Omental fat pad (tissue), 4 donors: ENCODE data around the gene GPC6. TPM values are rescaled to one million over a fixed set of nuclear protein-coding genes. Genes with fewer than 3 reads are reported as not detected.

Experiments used
- ATAC-seq: fragments of 150-250 bp; one replicate; pipeline ENCODE4 v1.9.1; 2016; ENCODE audit warnings: mild to moderate bottlenecking, moderate library complexity; ENCODE audit not compliant: low FRiP score
- DNase-seq: peaks from one replicate; pipeline ENCODE4 v3.0.0-alpha.2; 2019; ENCODE audit warnings: low spot score
- CTCF ChIP-seq, 3 donors: fragments of 450-650 bp; IDR thresholded peaks; one replicate each; pipeline ENCODE4 v1.5.1; 2016 to 2017; ENCODE audit warnings: antibody characterized with exemption in 3 of 3, mild to moderate bottlenecking in 3 of 3, moderate library complexity in 2 of 3
- total RNA-seq, 4 donors: library from RNA; depleted of rRNA; stranded (reverse); fragments of >200 nt; gene quantifications; one replicate each; pipeline ENCODE4 v1.1.0, GENCODE V29; 2016

GPC6 gene
- total RNA-seq, 4 donors from 2014 or later: 9.2 to 24.4 (median 16.4) TPM

DNA sequence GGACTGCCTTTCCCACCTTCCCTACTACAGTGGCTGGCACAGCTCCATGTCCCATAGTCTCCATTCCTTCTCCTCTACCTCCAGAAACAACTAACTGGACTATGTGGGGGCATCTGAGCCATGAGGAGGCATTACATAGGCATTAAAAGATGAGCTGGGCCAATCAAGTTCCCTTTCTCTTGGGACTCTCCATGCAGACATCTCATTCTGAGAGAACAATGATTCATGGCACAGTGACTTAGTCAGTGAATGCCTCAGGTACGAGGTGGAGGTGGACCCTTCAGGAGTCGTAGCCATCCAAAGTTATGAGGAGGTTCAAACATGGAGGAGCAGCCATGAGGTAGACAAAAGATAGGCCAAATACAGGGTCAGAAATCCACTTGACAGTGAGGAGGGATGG, 70.0 kb downstream of the GPC6 start:
- DNase-seq (no peak), ATAC-seq (no peak)
- TF ChIP-seq CTCF (IDR thresholded peaks at IDR 0.05): no peak

GRCh38 chr13:93298713-93299112, 72.1 kb downstream of the GPC6 start:
- no peak for DNase-seq
- no peak for TF ChIP-seq CTCF (IDR thresholded peaks at IDR 0.05)

DNA sequence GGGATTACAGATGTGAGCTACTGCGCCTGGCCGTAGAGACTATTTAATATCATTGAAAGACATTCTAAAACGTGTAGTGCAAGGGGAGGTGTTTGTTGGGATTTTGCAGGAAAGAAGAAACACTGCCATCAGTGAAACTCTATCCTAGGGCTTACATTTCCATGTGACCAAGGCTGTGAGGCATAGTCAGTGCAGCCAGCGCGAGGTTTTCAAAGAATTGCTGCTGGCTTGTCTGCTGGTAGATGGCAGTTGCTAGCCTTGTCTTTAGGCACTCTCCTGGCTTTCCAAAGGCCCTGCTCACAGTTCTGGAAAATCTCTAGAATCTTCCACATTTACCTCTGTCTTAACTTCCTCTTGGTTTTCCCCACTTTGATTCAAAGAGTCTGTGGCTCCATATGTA, 77.5 kb downstream of the GPC6 start:
- no peak for TF ChIP-seq CTCF (IDR thresholded peaks at IDR 0.05)
- no peak for DNase-seq
- no peak for ATAC-seq

More at GRCh38 chr13:93298713-93299112, 72.1 kb downstream of the GPC6 start:
- ATAC-seq: no peak

DNA sequence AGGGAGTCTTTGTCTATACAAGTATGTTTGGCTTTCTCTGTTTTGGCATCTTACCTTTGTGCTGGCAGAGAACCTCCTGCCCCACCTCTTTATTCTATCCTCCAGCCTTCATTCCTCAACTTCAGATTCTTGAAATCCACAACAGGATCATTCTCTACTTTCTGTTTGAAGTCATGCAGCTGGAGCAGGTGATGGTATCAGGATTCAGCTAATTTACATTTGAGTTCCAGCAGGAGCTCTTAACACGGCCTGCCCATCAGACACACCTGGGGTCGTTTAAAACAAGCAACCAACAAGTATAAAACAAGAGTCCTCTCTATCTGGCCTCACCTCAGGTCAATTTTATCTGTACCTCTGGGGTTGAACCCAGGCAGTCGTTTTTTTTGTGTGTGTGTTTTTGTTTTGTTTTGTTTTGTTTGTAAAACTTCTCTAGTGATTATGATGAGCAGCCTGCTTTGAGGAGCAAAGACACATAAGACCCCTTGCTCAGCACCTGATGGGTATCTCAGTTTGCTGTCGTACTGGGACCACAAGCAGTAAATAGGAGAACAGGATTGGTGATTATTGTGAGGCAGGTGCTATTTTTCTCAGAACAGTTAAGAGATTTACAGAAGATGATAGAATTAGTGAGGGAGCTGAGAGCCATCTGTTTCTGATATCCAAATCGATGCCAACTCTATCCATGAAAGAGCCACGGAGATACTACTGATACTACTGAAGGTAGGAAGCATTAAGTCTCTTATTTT, 78.4 kb downstream of the GPC6 start:
- TF ChIP-seq CTCF (IDR thresholded peaks at IDR 0.05): no peak
- DNase-seq: no peak
- no peak for ATAC-seq

- TF ChIP-seq CTCF (IDR thresholded peaks at IDR 0.05): no peak
- no peak for DNase-seq
- ATAC-seq: no peak
Measured at GRCh38 chr13:93305886-93306285, 79.3 kb downstream of the GPC6 start.

DNA sequence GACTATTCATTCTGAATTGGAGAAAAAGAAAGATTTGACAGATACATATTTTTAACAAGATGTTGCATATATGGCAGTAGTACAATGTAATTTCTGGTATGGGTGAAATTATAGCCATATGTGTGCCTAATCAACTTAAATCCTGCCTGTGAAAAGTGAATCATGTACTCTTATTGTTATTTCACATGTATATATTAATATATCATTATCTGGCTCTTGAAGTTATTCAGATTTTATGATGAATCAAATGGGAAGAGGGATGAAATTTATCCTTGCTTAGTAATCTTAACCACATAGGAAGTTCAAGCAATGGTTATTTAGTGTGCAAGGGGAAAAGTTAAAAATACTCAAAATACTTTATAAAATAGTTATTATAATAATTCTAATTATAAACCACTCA, 80.5 kb downstream of the GPC6 start:
- TF ChIP-seq CTCF (IDR thresholded peaks at IDR 0.05): no peak
- no peak for ATAC-seq

GRCh38 chr13:93307651-93308050, 81.0 kb downstream of the GPC6 start:
- no peak for ATAC-seq
- no peak for DNase-seq
- TF ChIP-seq CTCF (IDR thresholded peaks at IDR 0.05): no peak

More for the DNA sequence above, 80.5 kb downstream of the GPC6 start:
- no peak for DNase-seq
